Measurements from ENCODE around the gene CPSF6.

DNA sequence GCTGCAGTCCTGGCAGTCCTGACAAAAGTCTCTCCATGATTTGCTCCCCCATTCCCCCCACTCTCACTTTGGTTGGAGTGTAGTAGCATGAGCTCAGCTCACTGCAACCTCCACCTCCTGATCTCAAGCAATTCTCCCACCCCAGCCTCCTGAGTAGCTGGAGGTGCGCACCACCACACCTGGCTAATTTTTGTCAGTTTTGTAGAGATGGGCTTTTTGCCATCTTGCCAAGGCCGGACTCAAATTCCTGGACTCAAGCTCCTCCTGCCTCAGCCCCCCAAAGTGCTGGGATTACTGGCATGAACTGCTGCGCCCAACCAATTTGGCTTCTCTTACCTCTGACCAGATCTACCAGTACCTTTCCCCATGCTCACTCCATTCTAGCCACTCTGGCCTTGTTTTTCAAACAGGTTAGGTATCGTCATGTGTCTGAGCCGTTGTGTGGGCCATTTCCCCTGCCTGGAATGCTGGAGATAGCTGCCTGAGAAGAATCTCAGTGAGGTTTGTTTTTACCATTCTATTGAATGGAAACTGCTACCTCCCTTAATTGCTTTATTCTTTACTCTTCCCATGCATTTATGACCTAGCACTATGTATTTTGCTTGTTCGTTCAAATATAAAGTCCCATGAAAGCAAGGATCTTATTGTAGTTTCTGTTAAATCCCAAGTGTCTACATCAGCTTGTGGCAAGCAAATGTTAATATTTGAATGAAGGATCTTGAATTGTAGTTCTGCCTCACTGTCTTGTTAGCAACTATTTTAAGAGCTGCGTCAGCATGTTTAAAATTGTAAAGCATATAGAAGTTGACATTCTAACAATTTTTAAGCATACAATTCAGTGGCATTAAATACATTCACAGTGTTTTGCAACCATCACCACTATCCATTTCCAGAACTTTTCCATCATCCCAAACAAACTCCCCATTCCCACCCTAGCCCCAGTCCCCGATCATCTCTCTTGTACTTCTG, 39.7 kb downstream of the CPSF6 start:
- TF ChIP-seq, protein P1, sequence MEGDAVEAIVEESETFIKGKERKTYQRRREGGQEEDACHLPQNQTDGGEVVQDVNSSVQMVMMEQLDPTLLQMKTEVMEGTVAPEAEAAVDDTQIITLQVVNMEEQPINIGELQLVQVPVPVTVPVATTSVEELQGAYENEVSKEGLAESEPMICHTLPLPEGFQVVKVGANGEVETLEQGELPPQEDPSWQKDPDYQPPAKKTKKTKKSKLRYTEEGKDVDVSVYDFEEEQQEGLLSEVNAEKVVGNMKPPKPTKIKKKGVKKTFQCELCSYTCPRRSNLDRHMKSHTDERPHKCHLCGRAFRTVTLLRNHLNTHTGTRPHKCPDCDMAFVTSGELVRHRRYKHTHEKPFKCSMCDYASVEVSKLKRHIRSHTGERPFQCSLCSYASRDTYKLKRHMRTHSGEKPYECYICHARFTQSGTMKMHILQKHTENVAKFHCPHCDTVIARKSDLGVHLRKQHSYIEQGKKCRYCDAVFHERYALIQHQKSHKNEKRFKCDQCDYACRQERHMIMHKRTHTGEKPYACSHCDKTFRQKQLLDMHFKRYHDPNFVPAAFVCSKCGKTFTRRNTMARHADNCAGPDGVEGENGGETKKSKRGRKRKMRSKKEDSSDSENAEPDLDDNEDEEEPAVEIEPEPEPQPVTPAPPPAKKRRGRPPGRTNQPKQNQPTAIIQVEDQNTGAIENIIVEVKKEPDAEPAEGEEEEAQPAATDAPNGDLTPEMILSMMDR (IDR thresholded peaks at IDR 0.05) = no peak
- no peak for TF ChIP-seq POLR2A (IDR thresholded peaks at IDR 0.05)
- TF ChIP-seq POLR2AphosphoS5 (IDR thresholded peaks at IDR 0.05) = no peak
- no peak for TF ChIP-seq EP300 (IDR thresholded peaks at IDR 0.05)
